ENCODE data around the gene CDK2AP2. TPM values are rescaled to one million over a fixed set of nuclear protein-coding genes. Genes with fewer than 3 reads are reported as not detected.

CDK2AP2 gene
- total RNA-seq, 4 donors from 2014 or later: 2.1 to 28.7 (median 6.9) TPM

GRCh38 chr11:67500484-67500821 is 7.5 kb downstream of the CDK2AP2 start:
- H3K9me3 ChIP-seq: no peaks in the 10 kb centered on the region
- H3K27ac ChIP-seq: no peak overlapping the region
- intact Hi-C loops (cut with DNase I; ENCODE audit: low total_unique reads): no loop called here
- TF ChIP-seq POLR2A (IDR thresholded peaks at IDR 0.05): no peak
- no peak for TF ChIP-seq CTCF (IDR thresholded peaks at IDR 0.05)
- H3K4me1 ChIP-seq: peaks cover 0 to 10% of the 10 kb centered on the region in 2 donors
- no peaks in the 10 kb centered on the region for H3K27me3 ChIP-seq
- H3K36me3 ChIP-seq: no peaks in the 10 kb centered on the region
- DNase-seq: no peak
- H3K4me3 ChIP-seq: no peak overlapping the region

DNA sequence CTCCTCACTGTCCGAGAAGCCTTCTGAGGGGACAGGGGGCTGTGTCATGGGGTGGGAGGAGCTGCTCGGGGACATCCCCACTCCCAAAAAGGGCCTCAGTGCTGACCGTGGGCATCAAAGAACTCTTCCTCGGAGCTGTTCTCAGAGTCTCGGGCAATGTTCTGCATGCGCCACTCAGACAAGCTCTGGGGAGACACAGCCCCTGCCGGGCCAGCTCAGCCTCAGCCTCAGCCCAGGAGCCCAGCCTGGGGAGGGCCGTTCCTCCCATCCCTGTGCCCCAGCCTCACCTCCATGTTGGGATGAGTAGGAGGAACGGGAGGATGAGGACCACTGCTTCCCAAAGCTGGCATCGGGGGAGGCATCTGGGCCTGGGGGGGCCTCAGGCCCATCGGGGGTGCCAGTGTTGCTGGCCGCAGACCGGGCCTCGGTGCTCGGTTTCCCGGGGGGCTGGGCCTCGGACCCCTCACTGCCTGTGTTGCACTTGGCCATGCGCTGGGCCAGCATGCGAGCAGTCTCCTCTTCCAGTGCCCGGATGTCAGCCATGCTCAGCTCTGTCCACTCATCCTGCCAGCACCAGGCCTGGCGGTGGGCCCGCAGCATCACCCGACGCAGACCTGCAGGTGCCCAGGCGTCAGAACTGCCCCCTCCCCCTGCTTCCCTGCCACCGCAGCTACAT is 8.0 kb downstream of the CDK2AP2 start:
- no peak for TF ChIP-seq POLR2A (IDR thresholded peaks at IDR 0.05)
- TF ChIP-seq CTCF (IDR thresholded peaks at IDR 0.05): no peak
- no peak for DNase-seq
- H3K9me3 ChIP-seq: no peaks in the 10 kb centered on the region
- intact Hi-C loops (cut with DNase I; ENCODE audit: low total_unique reads): no loop called here
- H3K36me3 ChIP-seq: no peaks in the 10 kb centered on the region
- no peaks in the 10 kb centered on the region for H3K27me3 ChIP-seq
- no peak overlapping the region for H3K4me3 ChIP-seq
- H3K4me1 ChIP-seq: peaks cover 0 to 8% of the 10 kb centered on the region in 2 donors
- H3K27ac ChIP-seq: no peak overlapping the region

GRCh38 chr11:67498544-67498972 is 9.4 kb downstream of the CDK2AP2 start:
- H3K27me3 ChIP-seq: no peaks in the 10 kb centered on the region
- intact Hi-C loops (cut with DNase I; ENCODE audit: low total_unique reads): no loop called here
- no peaks in the 10 kb centered on the region for H3K4me1 ChIP-seq
- no peaks in the 10 kb centered on the region for H3K36me3 ChIP-seq
- H3K9me3 ChIP-seq: no peaks in the 10 kb centered on the region
- no peak for DNase-seq
- H3K27ac ChIP-seq: no peak overlapping the region
- no peak overlapping the region for H3K4me3 ChIP-seq
- TF ChIP-seq POLR2A (IDR thresholded peaks at IDR 0.05) (no peak), CTCF (IDR thresholded peaks at IDR 0.05) (no peak)

DNA sequence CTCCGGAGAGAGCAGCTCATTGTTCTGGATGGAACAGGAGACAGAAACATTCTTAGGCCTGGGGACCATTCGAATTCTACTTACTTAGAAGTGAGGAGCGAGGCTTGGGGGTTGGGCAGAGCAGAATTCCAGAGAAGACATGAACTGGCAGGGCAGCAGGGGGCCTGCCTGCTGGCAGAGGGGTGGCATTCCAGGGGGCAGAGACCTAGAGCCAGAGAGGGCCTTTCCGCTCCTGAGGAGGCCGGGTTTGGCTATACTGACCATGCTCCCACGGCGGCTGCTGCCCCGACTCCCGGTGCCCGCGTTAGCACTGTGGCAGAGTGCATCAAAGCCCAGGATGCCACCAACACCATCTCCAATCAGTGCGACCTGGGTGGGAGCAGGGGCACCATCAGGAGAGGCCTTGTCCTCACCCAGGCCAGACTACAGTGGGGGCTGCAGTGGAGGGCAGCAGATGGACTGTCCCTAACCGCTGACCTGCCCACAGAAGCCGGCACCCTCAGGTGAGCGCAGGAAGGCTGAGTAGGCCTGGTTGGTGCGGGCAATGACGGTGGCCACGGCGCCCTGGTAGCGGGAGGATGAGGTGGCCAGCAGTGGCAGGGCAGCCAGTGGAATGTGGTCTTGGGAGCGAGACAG is 10.2 kb downstream of the CDK2AP2 start:
- intact Hi-C loops (cut with DNase I; ENCODE audit: low total_unique reads): no loop called here
- Histone ChIP-seq H3K4me1 (no peaks in the 10 kb centered on the region), H3K36me3 (no peaks in the 10 kb centered on the region), H3K27ac (no peak overlapping the region), H3K4me3 (no peak overlapping the region), H3K27me3 (no peaks in the 10 kb centered on the region), H3K9me3 (no peaks in the 10 kb centered on the region)
- no peak for DNase-seq
- TF ChIP-seq CTCF (IDR thresholded peaks at IDR 0.05) (no peak), POLR2A (IDR thresholded peaks at IDR 0.05) (no peak)

DNA sequence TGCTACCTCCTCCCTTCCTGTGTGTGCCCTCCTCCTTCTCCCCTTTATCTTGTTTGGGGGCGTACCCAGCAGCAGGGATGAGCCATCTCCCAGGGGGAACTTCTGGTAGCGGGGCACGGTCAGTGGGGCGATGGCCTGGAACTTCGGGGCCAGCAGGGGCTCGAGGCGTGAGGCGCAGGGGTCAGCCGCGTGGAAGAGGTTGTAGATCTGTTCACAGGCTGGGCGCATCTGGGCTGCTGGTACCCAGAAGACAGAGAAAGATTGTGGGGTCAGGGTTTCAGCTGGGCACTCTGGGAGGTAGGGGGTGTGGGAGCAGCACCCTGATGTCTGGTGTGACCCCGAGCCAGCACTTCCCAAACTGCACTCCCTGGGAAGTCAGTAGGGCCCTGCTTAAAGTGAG is 11.8 kb downstream of the CDK2AP2 start:
- Histone ChIP-seq H3K27ac (no peak overlapping the region), H3K4me1 (no peaks in the 10 kb centered on the region), H3K27me3 (no peaks in the 10 kb centered on the region), H3K4me3 (no peak overlapping the region), H3K9me3 (no peaks in the 10 kb centered on the region), H3K36me3 (no peaks in the 10 kb centered on the region)
- TF ChIP-seq POLR2A (IDR thresholded peaks at IDR 0.05) (no peak), CTCF (IDR thresholded peaks at IDR 0.05) (no peak)
- no peak for DNase-seq
- intact Hi-C loops (cut with DNase I; ENCODE audit: low total_unique reads): no loop called here
